Aorta (tissue), 5 donors: ENCODE results near the gene FBN1. TPM values are rescaled to one million over a fixed set of nuclear protein-coding genes. Genes with fewer than 3 reads are reported as not detected.
A peak's percentile ranks its signal among the peaks of the same experiment; 100 is the strongest.

Experiments used
- ATAC-seq: fragments of 200-7000 bp; cut with Tn5 transposase; one replicate; pipeline ENCODE4 v1.9.1; 2022; ENCODE audit warnings: moderate library complexity; ENCODE audit not compliant: low FRiP score
- DNase-seq, 2 donors: peaks; one replicate each; pipeline ENCODE4 v3.0.0-alpha.2; 2020
- H3K27ac ChIP-seq, 2 donors: one replicate each; pipeline ENCODE4 v1.5.1; 2013; ENCODE audit warnings: low read length in 2 of 2, mild to moderate bottlenecking in 2 of 2, moderate library complexity in 2 of 2, control low read depth in 1 of 2, inconsistent platforms in 1 of 2, low read depth in 1 of 2
- H3K27me3 ChIP-seq, 2 donors: one replicate each; pipeline ENCODE4 v1.6.1; 2013; ENCODE audit warnings: control low read depth in 1 of 2, low read length in 1 of 2, mild to moderate bottlenecking in 1 of 2, moderate library complexity in 1 of 2; ENCODE audit not compliant: insufficient read depth in 2 of 2, control insufficient read depth in 1 of 2
- H3K36me3 ChIP-seq, 2 donors: one replicate each; pipeline ENCODE4 v1.6.1; 2013; ENCODE audit warnings: control low read depth in 1 of 2, low read length in 1 of 2, mild to moderate bottlenecking in 1 of 2; ENCODE audit not compliant: insufficient read depth in 2 of 2, control insufficient read depth in 1 of 2
- H3K4me1 ChIP-seq, 2 donors: one replicate each; pipeline ENCODE4 v1.6.1; 2013; ENCODE audit warnings: low read length in 2 of 2, control low read depth in 1 of 2, mild to moderate bottlenecking in 1 of 2, moderate library complexity in 1 of 2; ENCODE audit not compliant: insufficient read depth in 2 of 2, control insufficient read depth in 1 of 2
- H3K4me3 ChIP-seq, 2 donors: one replicate each; pipeline ENCODE4 v1.5.1; 2013; ENCODE audit warnings: low read length in 2 of 2, control low read depth in 1 of 2, mild to moderate bottlenecking in 1 of 2
- H3K9me3 ChIP-seq: one replicate; pipeline ENCODE4 v1.6.1; 2013; ENCODE audit warnings: mild to moderate bottlenecking, low read length; ENCODE audit not compliant: control insufficient read depth
- WGBS, 2 donors: extraction: QIAGEN DNeasy Blood & Tissue Kit; methylation state at CpG; one replicate each; pipeline ENCODE4 v1.1.7; 2013; 5-methylcytosine and 5-hydroxymethylcytosine counted together
- intact Hi-C, 2 donors: fragments of 100-400 bp; cut with DNase I; formaldehyde crosslinking; loops; one replicate each; pipeline versions ENCODE4 v1.14.2 to v1.15.0; 2022
- polyA plus RNA-seq, 2 donors: library from polyadenylated mRNA; stranded (reverse); fragments of 200-250 nt; gene quantifications; one replicate each; pipeline ENCODE4 v1.2.3, GENCODE V29; 2013
- total RNA-seq, 2 donors: library from RNA; stranded (reverse); fragmentation: NEBNext Ultra II Directional; extraction: Animal tissue kit (Norgen Biotek cat#: 25700); gene quantifications; one replicate each; pipeline ENCODE4 v1.2.1, GENCODE V29; 2021
- donor health status: healthy with polysubstance abuse.
- donor health status: Bipolar disorder and iron deficiency.
- donor health status: DM: no; HTN: no; CAD: no.
- donor health status: DM: no; HTN: no; CAD: no.
- donor health status: DM: yes; HTN: yes; CAD: no.

The FBN1 gene
- total and polyA plus RNA-seq, 4 donors = 24.7 to 529 (median 141) TPM

GRCh38 chr15:48624700-48625099 is 20.8 kb downstream of the FBN1 start:
- Histone ChIP-seq H3K9me3 (no peaks in the 10 kb centered on the region), H3K4me1 (peaks cover 2 to 27% of the 10 kb centered on the region in 2 donors), H3K4me3 (no peak overlapping the region), H3K27me3 (no peaks in the 10 kb centered on the region), H3K36me3 (no peaks in the 10 kb centered on the region), H3K27ac (peak overlapping the region in 1 of 2 donors; percentile 45)
- ATAC-seq (no peak), DNase-seq (no peak)
- WGBS, 2 donors = 71 to 76% methylated on average over 4 of the region's 4 CpGs
- intact Hi-C loops = no loop called here

DNA sequence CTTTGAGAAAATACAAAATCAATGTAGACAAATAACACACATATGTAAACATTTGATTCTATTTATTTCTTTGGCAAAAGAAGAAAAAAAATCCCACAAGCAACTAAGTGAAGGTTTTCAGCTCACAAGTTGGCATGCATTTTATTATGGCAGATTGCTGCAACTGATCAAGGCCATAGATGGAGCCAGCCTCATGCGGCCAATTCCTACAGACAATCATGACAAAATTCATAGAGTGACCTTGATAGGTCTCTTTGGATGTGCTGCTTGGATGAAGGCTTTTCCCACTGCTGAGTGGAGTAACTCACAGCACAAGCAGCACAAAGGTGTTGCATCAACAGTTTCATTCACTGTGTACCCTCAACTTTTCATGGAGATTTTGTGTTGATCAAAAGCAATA is 22.1 kb downstream of the FBN1 start:
- no peak overlapping the region for H3K27ac ChIP-seq
- WGBS, 2 donors = 66 to 67% methylated on average over 1 of the region's 1 CpG
- peaks cover 4 to 25% of the 10 kb centered on the region in 2 donors for H3K4me1 ChIP-seq
- H3K36me3 ChIP-seq = no peaks in the 10 kb centered on the region
- intact Hi-C loops = no loop called here
- H3K4me3 ChIP-seq = no peak overlapping the region
- H3K27me3 ChIP-seq = no peaks in the 10 kb centered on the region
- DNase-seq (no peak), ATAC-seq (no peak)
- no peaks in the 10 kb centered on the region for H3K9me3 ChIP-seq

GRCh38 chr15:48622237-48622636 is 23.3 kb downstream of the FBN1 start:
- Histone ChIP-seq H3K36me3 (no peaks in the 10 kb centered on the region), H3K9me3 (no peaks in the 10 kb centered on the region), H3K4me3 (no peak overlapping the region), H3K27ac (peak overlapping the region in 1 of 2 donors; percentile 51), H3K27me3 (no peaks in the 10 kb centered on the region), H3K4me1 (peaks cover 2 to 17% of the 10 kb centered on the region in 2 donors)
- ATAC-seq = peak; percentile 69
- intact Hi-C loops = no loop called here
- WGBS, 2 donors = 31 to 36% methylated on average over 2 of the region's 2 CpGs
- no peak for DNase-seq

- DNase-seq = no peak
- peaks cover 3 to 15% of the 10 kb centered on the region in 2 donors for H3K4me1 ChIP-seq
- no peak overlapping the region for H3K27ac ChIP-seq
- H3K9me3 ChIP-seq = no peaks in the 10 kb centered on the region
- no peaks in the 10 kb centered on the region for H3K36me3 ChIP-seq
- intact Hi-C loops = no loop called here
- ATAC-seq = no peak
- no peaks in the 10 kb centered on the region for H3K27me3 ChIP-seq
- H3K4me3 ChIP-seq = no peak overlapping the region
- whole genome bisulfite sequencing, 2 donors = 75 to 77% methylated on average over 2 of the region's 2 CpGs
Measured at GRCh38 chr15:48619446-48619845, 26.1 kb downstream of the FBN1 start.

GRCh38 chr15:48617619-48618018 is 27.9 kb downstream of the FBN1 start:
- ATAC-seq = peak; percentile 57
- H3K4me1 ChIP-seq = peaks cover 5 to 10% of the 10 kb centered on the region in 2 donors
- WGBS, 2 donors = 0 to 1% methylated on average over 2 of the region's 2 CpGs

DNA sequence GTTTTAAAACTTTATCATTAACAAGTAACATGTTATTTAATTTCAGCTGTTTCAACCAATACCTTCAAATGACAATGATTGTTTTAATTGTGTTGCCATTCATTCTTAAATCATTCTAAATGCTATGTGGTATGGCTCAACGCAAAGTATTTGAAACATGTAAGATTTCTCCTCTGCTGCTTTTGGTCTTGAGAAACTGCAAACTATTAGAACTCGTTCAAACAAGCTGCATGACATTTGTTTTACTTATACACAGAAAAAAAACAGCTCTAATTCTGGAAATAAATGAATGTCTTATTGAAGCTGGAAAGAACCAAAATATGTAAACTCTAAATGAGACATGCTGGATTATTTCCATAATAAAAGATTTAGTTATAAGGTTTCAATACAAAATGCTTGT is 29.3 kb downstream of the FBN1 start:
- WGBS, 2 donors = 8 to 16% methylated on average over 2 of the region's 2 CpGs
- intact Hi-C loops = no loop called here
- ATAC-seq (no peak), DNase-seq (no peak)
- H3K27ac ChIP-seq = no peak overlapping the region
- H3K36me3 ChIP-seq = peaks cover 0 to 4% of the 10 kb centered on the region in 2 donors
- H3K27me3 ChIP-seq = no peaks in the 10 kb centered on the region
- H3K4me1 ChIP-seq = peaks cover 7 to 8% of the 10 kb centered on the region in 2 donors
- H3K9me3 ChIP-seq = no peaks in the 10 kb centered on the region
- no peak overlapping the region for H3K4me3 ChIP-seq

More at GRCh38 chr15:48617619-48618018, 27.9 kb downstream of the FBN1 start:
- DNase-seq = peak in 1 of 2 donors; percentile 68
- no peaks in the 10 kb centered on the region for H3K27me3 ChIP-seq
- no peaks in the 10 kb centered on the region for H3K36me3 ChIP-seq
- H3K27ac ChIP-seq = peak overlapping the region in 1 of 2 donors; percentile 28
- H3K9me3 ChIP-seq = no peaks in the 10 kb centered on the region
- no peak overlapping the region for H3K4me3 ChIP-seq
- intact Hi-C loops = no loop called here

DNA sequence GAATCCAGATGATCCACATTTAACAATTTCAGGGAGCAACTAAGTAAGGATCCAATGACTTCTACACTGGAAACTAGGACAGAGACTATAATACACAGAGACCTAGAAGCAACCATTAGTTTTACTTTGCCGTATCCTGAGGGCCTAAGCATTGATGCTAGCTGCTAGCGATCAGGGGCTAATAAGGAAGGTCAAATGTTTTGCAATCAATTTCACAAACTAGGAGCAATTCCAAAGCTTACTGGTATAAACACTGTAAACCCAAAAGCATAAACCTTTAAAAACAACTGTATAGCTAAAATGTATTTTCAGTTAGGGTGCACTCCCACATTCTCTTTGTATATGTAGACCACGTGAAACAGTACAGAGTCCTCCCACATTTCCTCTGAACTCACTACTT is 31.5 kb downstream of the FBN1 start:
- intact Hi-C loops = no loop called here
- no peaks in the 10 kb centered on the region for H3K9me3 ChIP-seq
- no peak overlapping the region for H3K4me3 ChIP-seq
- no peak for ATAC-seq
- 86 to 87% methylated on average over 3 of the region's 3 CpGs for WGBS, 2 donors
- H3K27me3 ChIP-seq = no peaks in the 10 kb centered on the region
- no peak for DNase-seq
- H3K36me3 ChIP-seq = peaks cover 2 to 4% of the 10 kb centered on the region in 2 donors
- H3K27ac ChIP-seq = no peak overlapping the region
- H3K4me1 ChIP-seq = peaks cover 5 to 8% of the 10 kb centered on the region in 2 donors

GRCh38 chr15:48609486-48609885 is 36.0 kb downstream of the FBN1 start:
- H3K27me3 ChIP-seq = no peaks in the 10 kb centered on the region
- intact Hi-C loops = no loop called here
- 65 to 66% methylated on average over 3 of the region's 3 CpGs for WGBS, 2 donors
- no peak overlapping the region for H3K27ac ChIP-seq
- DNase-seq (no peak), ATAC-seq (no peak)
- H3K4me3 ChIP-seq = no peak overlapping the region
- peaks cover 5% of the 10 kb centered on the region in 2 donors for H3K4me1 ChIP-seq
- peaks cover 2 to 4% of the 10 kb centered on the region in 2 donors for H3K36me3 ChIP-seq
- H3K9me3 ChIP-seq = no peaks in the 10 kb centered on the region

- ATAC-seq = no peak
- no peak overlapping the region for H3K27ac ChIP-seq
- intact Hi-C loops = no loop called here
- peaks cover 2 to 4% of the 10 kb centered on the region in 2 donors for H3K36me3 ChIP-seq
- peaks cover 3 to 4% of the 10 kb centered on the region in 2 donors for H3K4me1 ChIP-seq
- WGBS, 2 donors = 71 to 84% methylated on average over 3 of the region's 3 CpGs
- H3K9me3 ChIP-seq = no peaks in the 10 kb centered on the region
- no peaks in the 10 kb centered on the region for H3K27me3 ChIP-seq
- H3K4me3 ChIP-seq = no peak overlapping the region
- no peak for DNase-seq
Measured at GRCh38 chr15:48607846-48608245, 37.7 kb downstream of the FBN1 start.
